WERI-Rb-1 (cell line): ENCODE measurements around the gene ROGDI.

Experiments
- DNase-seq: peaks from one replicate; pipeline ENCODE4 v3.0.0-alpha.2; 2020
- H3K27ac ChIP-seq: fragments of 250-450 bp; sonication (Bioruptor Pico); 2 replicates; pipeline ENCODE4 v1.5.1; 2020; ENCODE audit warnings: mild to moderate bottlenecking, moderate library complexity
- H3K27me3 ChIP-seq: fragments of 250-450 bp; sonication (Bioruptor Pico); 2 replicates; pipeline ENCODE4 v1.5.1; 2021; ENCODE audit warnings: mild to moderate bottlenecking, low read depth, moderate library complexity; ENCODE audit not compliant: insufficient read depth, severe bottlenecking
- H3K36me3 ChIP-seq: fragments of 250-450 bp; sonication (Bioruptor Pico); 2 replicates; pipeline ENCODE4 v1.5.1; 2020; ENCODE audit warnings: mild to moderate bottlenecking, moderate library complexity
- H3K4me3 ChIP-seq: 2 replicates; pipeline ENCODE4 v1.5.1; 2011; ENCODE audit warnings: low read depth, mild to moderate bottlenecking, control low read depth, low read length
- H3K9me3 ChIP-seq: fragments of 250-450 bp; sonication (Bioruptor Pico); 2 replicates; pipeline ENCODE4 v1.5.1; 2021; ENCODE audit warnings: mild to moderate bottlenecking, moderate library complexity; ENCODE audit not compliant: severe bottlenecking
- TF ChIP-seq, protein P1 (sequence below): IDR thresholded peaks from 2 replicates; pipeline ENCODE4 v1.5.1; 2011; ENCODE audit warnings: low read depth, mild to moderate bottlenecking, control low read depth, inconsistent platforms, low read length

ROGDI gene

DNA sequence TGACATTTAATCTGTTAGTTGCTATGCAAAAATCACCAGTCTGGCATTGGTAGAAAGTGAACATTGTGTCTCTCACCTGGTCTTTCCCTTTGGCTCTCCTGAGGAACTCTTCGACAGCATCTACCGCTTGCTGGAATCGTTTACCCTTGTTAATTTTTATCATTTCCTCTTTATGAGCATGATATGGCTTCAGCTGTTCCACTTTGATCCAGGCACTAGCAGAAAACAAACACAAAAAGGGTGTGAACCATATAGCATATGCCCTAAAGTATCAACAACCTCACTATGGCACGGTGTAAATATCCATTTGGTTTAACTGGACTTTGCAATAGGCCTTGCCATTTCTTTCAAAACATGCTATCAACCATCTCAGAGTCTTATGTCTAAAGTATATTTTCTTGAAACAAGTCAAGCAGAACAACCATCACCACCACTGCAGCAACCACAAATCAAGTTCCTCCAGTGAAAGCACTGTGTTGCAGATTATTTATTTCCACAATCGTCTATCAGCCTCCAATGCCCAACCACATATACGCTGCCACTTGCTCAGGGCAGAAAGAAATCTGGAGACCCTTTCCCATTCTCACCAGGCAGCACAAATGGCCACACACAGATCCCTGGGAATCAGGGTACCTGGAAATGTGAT, 30.4 kb upstream of the ROGDI start:
- no peaks in the 10 kb centered on the region for H3K27me3 ChIP-seq
- DNase-seq = no peak
- no peak overlapping the region for H3K4me3 ChIP-seq
- H3K27ac ChIP-seq = no peak overlapping the region
- peaks cover 79% of the 10 kb centered on the region for H3K36me3 ChIP-seq
- TF ChIP-seq, protein P1, sequence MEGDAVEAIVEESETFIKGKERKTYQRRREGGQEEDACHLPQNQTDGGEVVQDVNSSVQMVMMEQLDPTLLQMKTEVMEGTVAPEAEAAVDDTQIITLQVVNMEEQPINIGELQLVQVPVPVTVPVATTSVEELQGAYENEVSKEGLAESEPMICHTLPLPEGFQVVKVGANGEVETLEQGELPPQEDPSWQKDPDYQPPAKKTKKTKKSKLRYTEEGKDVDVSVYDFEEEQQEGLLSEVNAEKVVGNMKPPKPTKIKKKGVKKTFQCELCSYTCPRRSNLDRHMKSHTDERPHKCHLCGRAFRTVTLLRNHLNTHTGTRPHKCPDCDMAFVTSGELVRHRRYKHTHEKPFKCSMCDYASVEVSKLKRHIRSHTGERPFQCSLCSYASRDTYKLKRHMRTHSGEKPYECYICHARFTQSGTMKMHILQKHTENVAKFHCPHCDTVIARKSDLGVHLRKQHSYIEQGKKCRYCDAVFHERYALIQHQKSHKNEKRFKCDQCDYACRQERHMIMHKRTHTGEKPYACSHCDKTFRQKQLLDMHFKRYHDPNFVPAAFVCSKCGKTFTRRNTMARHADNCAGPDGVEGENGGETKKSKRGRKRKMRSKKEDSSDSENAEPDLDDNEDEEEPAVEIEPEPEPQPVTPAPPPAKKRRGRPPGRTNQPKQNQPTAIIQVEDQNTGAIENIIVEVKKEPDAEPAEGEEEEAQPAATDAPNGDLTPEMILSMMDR = no peak
- no peaks in the 10 kb centered on the region for H3K9me3 ChIP-seq

DNA sequence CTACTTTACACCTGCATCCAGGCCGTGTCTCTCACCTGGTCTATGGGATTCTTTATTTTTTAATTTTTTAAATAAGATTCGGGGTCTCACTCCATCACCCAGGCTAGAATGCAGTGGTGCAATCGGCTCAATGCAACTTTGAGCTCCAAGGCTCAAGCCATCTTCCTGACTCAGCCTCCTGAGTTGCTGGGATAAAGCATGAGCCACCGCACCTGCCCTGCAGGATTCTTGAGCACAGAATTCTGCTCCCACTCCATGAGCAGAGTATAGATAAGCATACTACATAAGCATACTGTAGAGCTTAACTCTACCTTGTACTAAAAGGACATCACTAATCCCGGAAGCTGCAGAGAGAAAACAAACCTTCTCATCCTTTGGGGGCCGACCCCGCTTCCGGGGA, 29.2 kb upstream of the ROGDI start:
- no peak overlapping the region for H3K4me3 ChIP-seq
- H3K9me3 ChIP-seq = no peaks in the 10 kb centered on the region
- DNase-seq = no peak
- H3K36me3 ChIP-seq = peaks cover 86% of the 10 kb centered on the region
- no peaks in the 10 kb centered on the region for H3K27me3 ChIP-seq
- no peak overlapping the region for H3K27ac ChIP-seq
- TF ChIP-seq, protein P1 = no peak

DNA sequence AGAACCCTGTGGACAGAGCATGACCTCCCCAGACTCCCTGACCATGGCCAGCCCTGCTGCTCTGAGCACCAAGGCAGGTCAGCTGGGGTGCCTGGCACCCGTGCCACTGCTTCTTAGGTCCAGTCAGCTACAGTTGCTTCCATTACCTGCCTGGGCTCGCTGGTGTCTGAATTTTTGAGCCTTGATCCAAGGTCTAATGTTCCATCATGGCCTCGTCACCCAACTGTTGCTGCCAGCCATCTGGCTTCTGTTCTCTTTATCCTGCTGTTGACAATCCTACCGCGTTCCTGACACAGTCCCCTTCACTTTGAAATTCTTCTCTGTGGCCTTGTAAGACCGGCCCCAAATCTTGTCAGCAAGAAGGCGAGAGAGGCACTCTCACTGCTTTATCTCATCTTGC, 28.0 kb upstream of the ROGDI start:
- Histone ChIP-seq H3K4me3 (no peak overlapping the region), H3K27ac (peak overlapping the region; percentile 62), H3K9me3 (no peaks in the 10 kb centered on the region), H3K27me3 (no peaks in the 10 kb centered on the region), H3K36me3 (peaks cover 89% of the 10 kb centered on the region)
- TF ChIP-seq, protein P1 = no peak
- peak; percentile 26 for DNase-seq

DNA sequence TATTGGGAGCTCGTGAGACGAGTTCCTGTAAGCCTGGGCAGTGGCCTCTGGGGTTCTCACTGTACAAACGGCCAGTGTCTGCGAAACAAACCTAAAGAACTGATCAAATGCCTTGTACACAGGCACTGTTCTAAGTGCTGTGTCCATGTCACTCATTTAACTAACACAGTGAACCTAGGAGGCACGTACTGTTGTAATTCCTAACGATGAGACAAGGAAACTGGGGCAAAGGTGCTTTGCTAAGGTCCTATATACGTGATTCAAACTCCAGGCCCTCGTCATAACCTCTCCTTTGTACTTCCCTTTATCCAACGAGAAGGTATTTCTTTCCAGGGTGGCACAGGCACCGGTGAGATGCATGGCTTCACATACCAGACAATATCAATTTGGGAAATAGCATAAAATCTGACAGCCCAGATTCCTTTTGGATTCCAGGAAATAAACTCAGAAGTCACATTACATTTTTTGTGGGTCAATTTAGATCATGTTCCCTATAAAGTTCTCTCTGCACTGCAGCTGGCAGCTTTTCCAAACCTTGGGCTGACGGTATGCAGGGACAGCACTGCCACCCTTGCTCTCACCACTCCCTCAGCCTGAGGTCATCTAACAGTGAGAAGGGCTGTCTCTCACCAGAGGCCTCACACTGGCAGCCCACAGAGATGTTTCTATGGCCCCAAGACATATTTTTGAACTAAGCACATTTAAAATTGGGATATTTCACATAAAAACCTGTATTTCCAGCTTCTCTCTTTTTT, 26.3 kb upstream of the ROGDI start:
- TF ChIP-seq, protein P1 = no peak
- no peak for DNase-seq
- H3K4me3 ChIP-seq = no peak overlapping the region
- H3K36me3 ChIP-seq = peaks cover 86% of the 10 kb centered on the region
- no peaks in the 10 kb centered on the region for H3K27me3 ChIP-seq
- no peaks in the 10 kb centered on the region for H3K9me3 ChIP-seq
- no peak overlapping the region for H3K27ac ChIP-seq

DNA sequence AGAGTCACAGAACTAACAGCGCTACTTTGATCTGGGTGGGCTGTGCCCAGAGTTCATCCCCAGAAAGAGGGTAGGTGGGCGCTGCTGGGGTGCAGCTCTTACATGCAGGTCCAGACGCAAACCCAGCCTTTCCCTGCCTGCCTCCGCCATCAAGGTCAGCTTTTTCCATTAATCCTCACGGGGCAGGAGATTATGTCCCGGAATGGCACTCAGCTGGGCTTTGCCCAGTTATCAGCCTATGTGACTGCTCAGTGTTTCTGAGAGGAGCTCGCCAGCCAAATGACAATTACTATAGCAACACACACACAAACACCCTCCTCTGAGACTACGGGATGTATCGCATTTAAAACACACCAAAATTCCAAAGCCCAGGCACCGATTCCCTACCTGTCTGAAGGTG, 24.5 kb upstream of the ROGDI start:
- TF ChIP-seq, protein P1 = no peak
- H3K4me3 ChIP-seq = no peak overlapping the region
- no peaks in the 10 kb centered on the region for H3K27me3 ChIP-seq
- no peak for DNase-seq
- H3K27ac ChIP-seq = peak overlapping the region; percentile 28
- no peaks in the 10 kb centered on the region for H3K9me3 ChIP-seq
- peaks cover 90% of the 10 kb centered on the region for H3K36me3 ChIP-seq
